Regular cardiac myocyte (primary cell): ENCODE results near the gene BICRA. TPM values are rescaled to one million over a fixed set of nuclear protein-coding genes. Genes with fewer than 3 reads are reported as not detected.

ENCODE experiments used
- total RNA-seq: library from RNA; depleted of rRNA; stranded (reverse); fragments of >200 nt; gene quantifications from 2 replicates; pipeline ENCODE4 v1.2.3, GENCODE V29; 2014

BICRA gene
- total RNA-seq, result 2.0 and 3.1 TPM in 2 replicates

GRCh38 chr19:47608969-47609905 is at the start of gene BICRA:
TSS of gene BICRA (plus strand) at chr19:47609134. CDS start at chr19:47673575, 64,441 bp downstream.

DNA sequence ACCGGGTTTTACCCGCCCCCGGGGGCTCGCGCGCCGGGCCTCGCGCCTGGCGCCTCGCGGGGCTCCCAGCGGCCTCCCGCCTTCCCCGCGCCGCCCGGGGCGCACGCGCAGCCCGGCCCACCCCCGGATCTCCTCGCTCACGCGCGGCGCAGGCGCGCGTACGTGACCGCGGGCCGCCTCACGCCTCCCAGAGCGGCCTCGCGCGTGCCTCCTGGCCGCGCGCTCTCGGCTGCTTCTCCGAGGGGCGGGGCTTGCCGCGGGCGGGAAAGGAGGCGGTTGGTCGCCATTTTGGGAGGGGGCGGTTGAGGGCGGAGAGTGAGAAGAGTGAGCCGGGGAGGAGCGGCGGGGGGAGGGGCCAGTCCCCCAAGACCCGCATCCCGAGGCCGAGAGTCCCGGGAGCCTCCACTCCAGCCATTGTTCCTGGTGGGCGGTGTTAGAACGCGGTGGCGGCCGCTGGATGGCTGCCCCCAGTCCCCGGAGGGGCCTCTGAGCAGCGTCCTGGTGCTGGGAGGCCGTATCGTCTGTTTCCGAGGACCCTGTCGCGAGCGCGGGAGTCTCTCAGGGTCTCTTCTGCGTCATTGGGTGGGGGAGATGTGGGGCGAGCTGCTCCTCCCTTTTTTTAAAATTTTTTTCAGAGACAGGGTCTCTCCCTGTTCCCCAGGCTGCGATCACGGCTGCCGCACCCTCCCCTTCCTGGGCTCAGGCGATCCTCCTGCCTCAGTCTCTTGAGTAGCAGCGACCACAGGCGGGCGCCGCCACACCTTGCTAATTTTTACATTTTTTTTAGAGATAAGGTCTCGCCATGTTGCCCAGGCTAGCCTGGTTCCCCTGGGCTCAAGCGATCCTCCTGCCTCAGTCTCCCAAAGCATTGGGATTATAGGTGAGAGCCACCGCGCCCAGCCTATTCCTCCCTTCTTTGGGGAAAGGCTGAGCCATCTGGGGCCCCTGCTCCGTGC is 35.6 kb upstream of the BICRA start, which contains the start of gene ZNF541:
TSS of gene ZNF541 (minus strand) at position 78 of the 956 bp plus-strand sequence. CDS start 17,292 bp downstream, outside the sequence.

GRCh38 chr19:47713046-47714021 is 104.4 kb downstream of the BICRA start, which contains the start of gene EHD2:
TSS of gene EHD2 (plus strand) at chr19:47713422. CDS start at chr19:47716613, 3,191 bp downstream.

DNA sequence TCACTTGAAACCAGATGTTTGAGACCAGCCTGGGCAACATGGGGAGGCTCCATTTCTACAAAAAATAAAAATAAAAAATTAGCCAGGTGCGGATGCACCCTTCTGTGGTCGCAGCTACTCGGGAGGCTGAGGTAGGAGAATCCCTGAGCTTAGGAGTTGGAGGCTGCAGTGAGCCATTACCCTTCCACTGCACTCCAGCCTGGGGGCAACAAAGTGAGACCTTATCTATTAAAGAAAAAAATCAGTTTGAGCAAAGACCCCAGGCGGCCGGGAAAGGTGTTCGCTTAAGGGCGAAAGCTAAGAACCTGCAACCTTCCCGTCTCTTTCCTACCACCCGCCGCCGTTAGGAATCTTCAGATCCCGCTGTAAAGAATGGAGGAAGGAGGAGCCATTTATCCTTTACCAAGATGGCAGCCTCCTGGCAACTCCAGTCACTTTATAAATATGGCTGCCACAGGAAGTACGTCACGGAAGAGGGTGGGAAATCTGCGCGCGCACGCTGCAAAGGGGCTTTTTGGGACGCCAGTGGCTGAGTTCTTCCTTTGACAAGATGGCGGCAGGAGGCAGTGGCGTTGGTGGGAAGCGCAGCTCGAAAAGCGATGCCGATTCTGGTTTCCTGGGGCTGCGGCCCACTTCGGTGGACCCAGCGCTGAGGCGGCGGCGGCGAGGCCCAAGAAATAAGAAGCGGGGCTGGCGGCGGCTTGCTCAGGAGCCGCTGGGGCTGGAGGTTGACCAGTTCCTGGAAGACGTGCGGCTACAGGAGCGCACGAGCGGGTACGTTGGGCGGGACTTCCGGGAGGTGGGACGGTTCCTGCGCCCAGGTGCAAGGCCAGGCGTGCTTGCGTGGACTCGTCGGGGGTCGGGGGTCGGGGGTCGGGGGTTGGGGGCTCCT is 136.3 kb downstream of the BICRA start, which contains the start of gene NOP53:
TSS of gene NOP53 (plus strand) at position 537 of the 892 bp plus-strand sequence. CDS start at position 551, 14 bp downstream.

Other genes starting within 250 kb of the BICRA start
- 24.3 and 56.7 TPM in 2 replicates for gene MEIS3, start 189.6 kb upstream of the BICRA start, total RNA-seq
- gene SLC8A2, start 137.2 kb upstream of the BICRA start, total RNA-seq, result not detected in 2 replicates
- 3.7 and 4.2 TPM in 2 replicates for gene KPTN, start 124.9 kb upstream of the BICRA start, total RNA-seq
- 64.0 and 64.6 TPM in 2 replicates for gene NAPA, start 94.1 kb upstream of the BICRA start, total RNA-seq
- under 0.01 and 0.85 TPM in 2 replicates for gene ZNF541, start 36.0 kb upstream of the BICRA start, total RNA-seq
- 110 and 113 TPM in 2 replicates for gene EHD2, start 104.3 kb downstream of the BICRA start, total RNA-seq
- gene NOP53, start 136.4 kb downstream of the BICRA start, total RNA-seq, result 48.5 and 98.0 TPM in 2 replicates
- 246 and 264 TPM in 2 replicates for gene SELENOW, start 169.6 kb downstream of the BICRA start, total RNA-seq
- gene TPRX1, start 195.4 kb downstream of the BICRA start, total RNA-seq, result not detected in 2 replicates
- gene CRX, start 212.8 kb downstream of the BICRA start, total RNA-seq, result not detected in 2 replicates